ENCODE results near the gene LCE1C.

LCE1C gene

GRCh38 chr1:152806576-152806975 lies at the start of gene LCE1C:
Gene LCE1C (minus strand): TSS chr1:152806651. CDS start chr1:152805478, 1,173 bp downstream.
- DNase-seq: no peak

- no peak for DNase-seq
Measured at GRCh38 chr1:152855661-152856060, 49.2 kb upstream of the LCE1C start.

GRCh38 chr1:152842556-152842955 lies 36.1 kb upstream of the LCE1C start, which contains the start of gene LCE6A:
Gene LCE6A (plus strand): TSS chr1:152842856. CDS start chr1:152843521, 665 bp downstream.
- no peak for DNase-seq

DNA sequence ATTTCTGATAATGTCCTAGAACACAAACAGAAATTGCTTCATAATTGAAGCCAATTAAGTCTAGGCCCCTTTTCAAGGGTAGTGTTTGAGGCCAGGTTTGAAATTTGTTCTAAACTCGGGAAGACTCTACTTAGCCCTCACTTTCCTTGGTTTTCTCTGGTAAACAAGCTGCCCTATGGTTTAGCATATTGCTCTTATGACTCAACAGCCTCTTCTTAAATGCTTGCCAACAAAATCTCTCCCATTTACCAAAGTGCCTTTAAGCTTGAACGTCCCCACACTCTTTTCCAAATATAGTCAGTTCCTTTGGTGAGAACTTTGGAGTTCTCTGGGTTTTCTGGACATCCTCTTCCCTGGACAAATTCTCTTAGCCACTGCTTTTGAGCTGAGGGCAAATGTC lies 30.4 kb upstream of the LCE1C start:
- no peak for DNase-seq

DNA sequence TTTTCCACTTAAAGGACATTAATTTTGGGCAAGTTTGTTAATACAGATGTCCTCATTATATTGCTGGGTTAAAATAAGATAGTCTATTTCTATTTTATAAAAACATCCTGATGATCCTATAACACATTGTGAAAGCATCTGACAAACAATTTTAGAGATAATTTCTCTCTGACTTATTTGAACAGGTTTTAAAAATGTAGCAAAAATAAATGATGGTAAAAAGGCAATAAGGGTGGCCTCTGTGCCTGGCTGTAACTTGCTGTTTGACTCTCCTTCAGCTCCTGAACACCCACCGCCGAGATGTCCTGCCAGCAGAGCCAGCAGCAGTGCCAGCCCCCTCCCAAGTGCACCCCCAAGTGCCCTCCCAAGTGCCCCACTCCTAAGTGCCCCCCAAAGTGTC lies 20.7 kb upstream of the LCE1C start, which contains the start of gene LCE1A:
Gene LCE1A, plus strand, starts transcription at position 301 of the 400 bp plus-strand sequence. Its CDS starts 0 bp downstream, at position 301.
- DNase-seq: no peak

GRCh38 chr1:152824964-152825363 lies 18.5 kb upstream of the LCE1C start:
- DNase-seq: no peak

- no peak for DNase-seq
Measured at GRCh38 chr1:152823294-152823693, 16.8 kb upstream of the LCE1C start.

DNA sequence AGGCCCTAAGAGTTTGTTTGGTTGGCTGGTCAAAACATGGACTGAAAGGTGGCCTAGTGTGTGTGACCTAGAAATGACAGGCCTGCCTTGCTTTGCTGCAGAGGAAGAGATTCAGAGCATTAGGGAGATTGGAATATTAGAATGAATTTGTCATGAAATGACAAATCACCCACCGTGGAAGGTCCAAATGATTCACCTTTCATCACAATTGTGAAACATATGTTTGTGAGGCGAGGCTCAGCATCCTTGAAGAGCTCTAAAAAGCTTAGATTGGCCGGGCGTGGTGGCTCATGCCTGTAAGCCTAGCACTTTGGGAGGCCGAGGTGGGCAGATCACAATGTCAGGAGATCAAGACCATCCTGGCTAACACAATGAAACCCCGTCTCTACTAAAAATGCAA lies 10.9 kb upstream of the LCE1C start:
- DNase-seq: no peak

DNA sequence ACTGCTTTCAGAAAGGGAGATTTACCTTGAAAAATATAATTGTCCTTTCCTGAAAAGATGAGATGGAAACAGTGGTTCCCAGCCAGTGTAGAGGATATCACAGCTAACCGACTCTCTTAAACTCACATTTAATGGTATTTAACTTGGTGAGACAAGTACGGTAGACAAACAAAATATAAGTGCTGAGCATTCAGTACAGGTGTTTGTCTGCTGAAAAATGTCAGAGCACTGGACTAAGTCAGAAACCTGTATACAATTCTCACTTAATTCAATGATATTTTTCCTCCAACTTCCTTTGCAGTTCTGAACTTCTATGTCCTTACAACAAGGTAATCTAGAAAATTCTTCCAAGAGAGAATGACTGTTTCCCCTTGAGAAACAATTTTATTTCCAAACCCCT lies 5.2 kb upstream of the LCE1C start, which contains the start of gene LCE1B:
Gene LCE1B, plus strand, starts transcription at position 301 of the 400 bp plus-strand sequence. CDS start 476 bp downstream, outside the sequence.
- no peak for DNase-seq

- DNase-seq: no peak
Measured at GRCh38 chr1:152811050-152811449, 4.6 kb upstream of the LCE1C start.

GRCh38 chr1:152801333-152801732 lies 5.1 kb downstream of the LCE1C start:
- DNase-seq: no peak

DNA sequence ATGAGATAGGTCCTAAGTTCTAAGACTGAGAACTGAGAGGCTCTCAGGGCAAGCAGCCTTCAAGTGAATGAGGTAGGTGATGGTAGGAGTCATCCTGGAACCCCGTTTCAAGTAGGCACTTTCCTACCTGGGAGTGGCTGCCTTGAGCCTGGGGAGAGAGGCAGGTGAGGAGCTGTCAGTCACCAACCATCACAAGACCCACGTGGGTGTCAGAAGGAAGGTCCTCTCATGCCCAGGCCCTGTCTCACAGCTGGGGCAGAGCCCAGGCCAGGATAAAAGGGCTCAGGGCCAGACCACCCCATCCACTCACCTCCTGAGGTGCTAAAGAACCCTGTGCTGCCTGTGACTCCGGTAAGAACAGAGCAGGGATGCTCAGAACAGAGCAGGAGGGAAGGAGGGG lies 10.0 kb downstream of the LCE1C start, which contains the start of gene LCE1D:
Gene LCE1D, plus strand, starts transcription at position 301 of the 400 bp plus-strand sequence. CDS start 1,074 bp downstream, outside the sequence.
- no peak for DNase-seq

- no peak for DNase-seq
Measured at GRCh38 chr1:152795686-152796085, 10.8 kb downstream of the LCE1C start.

DNA sequence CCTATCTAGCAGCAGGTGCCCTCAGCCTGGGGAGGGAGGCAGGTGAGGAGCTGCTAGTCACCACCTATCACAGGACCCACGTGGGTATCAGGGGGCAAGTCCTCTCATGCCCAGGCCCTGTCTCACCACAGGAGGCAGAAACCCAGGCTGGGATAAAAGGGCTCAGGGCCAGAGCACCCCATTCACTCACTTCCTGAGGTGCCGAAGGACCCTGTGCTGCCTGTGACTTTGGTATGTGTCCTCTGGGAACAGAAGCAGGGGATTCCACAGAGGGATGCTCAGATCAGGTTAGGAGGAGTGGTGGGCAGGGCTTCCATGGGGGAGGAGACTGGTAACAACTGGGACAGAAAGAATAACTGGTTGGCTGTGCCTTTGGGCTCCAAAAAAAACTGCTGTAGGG lies 20.4 kb downstream of the LCE1C start, which contains the start of gene LCE1E:
Gene LCE1E, plus strand, starts transcription at position 181 of the 400 bp plus-strand sequence. CDS start 1,043 bp downstream, outside the sequence.
- DNase-seq: no peak

DNA sequence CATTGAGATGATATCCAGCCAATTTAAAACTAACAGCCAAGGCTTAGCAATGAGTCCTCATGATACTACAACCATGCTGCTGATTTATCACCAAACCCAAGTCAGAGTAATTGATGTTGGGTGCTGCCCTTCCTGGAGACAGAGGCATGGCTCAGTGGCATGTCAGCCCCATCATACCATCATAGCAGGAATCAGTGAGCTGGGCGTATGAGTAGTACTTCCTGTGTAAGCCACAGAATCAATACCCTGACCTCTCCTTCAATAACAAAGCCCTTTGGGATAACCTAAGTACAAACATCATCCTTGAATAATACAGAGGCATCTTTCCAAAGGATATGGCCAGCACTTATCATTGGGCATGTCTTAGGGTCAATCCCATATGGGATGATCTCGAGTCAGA lies 23.4 kb downstream of the LCE1C start:
- DNase-seq: no peak

- DNase-seq: no peak
Measured at GRCh38 chr1:152777510-152778137, 28.8 kb downstream of the LCE1C start.

- DNase-seq: no peak
Measured at GRCh38 chr1:152776361-152776760, 30.1 kb downstream of the LCE1C start.

- DNase-seq: no peak
Measured at GRCh38 chr1:152774875-152775274, 31.6 kb downstream of the LCE1C start, which contains the start of gene LCE1F. Gene LCE1F (plus strand): TSS chr1:152775140. CDS start chr1:152776372, 1,232 bp downstream.

GRCh38 chr1:152770411-152770810 lies 36.0 kb downstream of the LCE1C start:
- DNase-seq: no peak

DNA sequence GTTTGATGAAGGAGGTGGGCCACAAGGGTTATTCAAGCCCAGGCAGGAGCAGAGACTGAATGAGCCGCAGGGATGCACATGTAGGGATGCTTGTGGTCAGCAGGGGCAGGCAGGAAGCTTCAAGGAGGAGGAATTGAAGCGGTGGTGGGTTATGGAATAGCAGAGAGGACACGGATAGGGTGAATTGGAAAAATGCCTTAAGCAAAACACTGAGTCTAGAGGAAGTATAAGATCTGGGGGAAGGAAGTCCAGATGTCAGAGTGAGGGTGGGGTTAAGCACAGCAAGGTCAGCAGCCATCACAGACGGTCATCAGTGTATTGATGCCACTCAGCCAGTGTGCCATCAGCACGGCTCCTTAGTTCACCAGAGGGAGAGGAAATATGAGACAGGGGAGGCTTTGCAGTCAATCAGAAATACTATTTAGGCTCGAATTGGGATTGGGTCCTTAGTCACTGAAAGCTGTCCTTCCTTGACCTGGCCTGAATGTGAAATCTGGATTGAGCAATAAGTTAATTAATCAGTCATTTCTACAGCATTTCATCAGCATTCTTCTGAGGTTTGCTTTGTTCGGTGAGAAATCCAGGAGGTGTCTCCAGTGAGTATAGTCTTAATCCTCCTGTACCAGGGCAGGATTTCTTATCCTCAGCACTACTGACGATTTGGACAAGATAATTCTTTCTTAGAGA lies 37.5 kb downstream of the LCE1C start:
- DNase-seq: no peak

DNA sequence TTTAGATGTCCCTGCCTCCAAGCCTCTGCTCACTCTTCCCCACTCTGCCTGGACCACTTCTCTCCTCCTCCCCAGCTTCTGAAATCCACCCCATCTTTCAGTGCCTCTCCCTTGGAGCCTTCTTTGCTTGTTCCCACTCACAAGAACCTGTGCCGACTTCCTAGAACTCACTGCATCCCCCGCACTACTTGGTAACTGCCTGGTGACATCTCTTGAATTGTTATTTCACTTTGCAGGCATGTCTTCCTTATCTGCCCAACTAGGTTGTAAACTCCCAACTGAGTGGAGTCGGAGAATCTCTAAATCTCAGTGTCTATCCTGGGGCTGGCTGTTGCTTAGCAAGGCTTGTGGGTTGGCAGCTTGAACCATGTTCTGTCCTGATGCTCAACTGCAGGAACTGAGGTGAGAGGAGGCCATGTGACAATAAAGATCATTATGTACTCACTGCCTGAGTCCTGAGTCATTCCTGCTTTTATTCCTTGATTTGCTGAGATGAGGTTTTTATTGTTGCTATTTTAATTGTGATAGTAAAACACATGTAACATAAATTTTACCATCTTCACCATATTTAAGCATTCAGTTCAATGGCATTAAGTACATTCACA lies 44.7 kb downstream of the LCE1C start:
- DNase-seq: no peak

DNA sequence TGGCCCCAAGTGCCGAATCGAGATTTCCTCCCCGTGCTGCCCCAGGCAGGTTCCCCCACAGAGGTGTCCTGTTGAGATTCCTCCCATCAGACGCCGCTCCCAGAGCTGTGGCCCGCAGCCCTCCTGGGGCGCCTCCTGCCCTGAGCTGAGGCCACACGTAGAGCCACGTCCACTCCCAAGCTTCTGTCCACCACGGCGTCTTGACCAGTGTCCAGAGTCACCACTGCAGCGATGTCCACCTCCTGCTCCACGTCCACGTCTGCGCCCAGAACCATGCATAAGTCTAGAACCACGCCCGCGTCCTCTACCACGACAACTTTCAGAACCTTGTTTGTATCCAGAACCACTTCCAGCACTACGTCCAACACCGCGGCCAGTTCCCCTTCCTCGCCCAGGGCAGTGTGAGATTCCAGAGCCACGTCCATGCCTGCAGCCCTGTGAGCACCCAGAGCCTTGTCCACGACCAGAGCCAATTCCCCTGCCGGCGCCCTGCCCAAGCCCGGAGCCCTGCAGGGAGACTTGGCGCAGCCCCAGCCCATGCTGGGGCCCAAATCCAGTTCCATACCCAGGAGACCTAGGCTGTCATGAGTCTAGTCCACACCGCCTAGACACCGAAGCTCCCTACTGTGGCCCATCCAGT lies 45.8 kb downstream of the LCE1C start:
- no peak for DNase-seq
